ENCODE measurements around the gene SLC12A8. TPM values are rescaled to one million over a fixed set of nuclear protein-coding genes. Genes with fewer than 3 reads are reported as not detected.

The SLC12A8 gene
- total and polyA plus RNA-seq, 8 donors, result 1.5 to 31.7 (median 12.3) TPM

GRCh38 chr3:125035217-125035616, 177.3 kb downstream of the SLC12A8 start:
- DNase-seq, result no peak
- Histone ChIP-seq H3K4me3 (no peak overlapping the region), H3K27ac (no peak overlapping the region), H3K4me1 (peaks cover 8 to 45% (median 18%) of the 10 kb centered on the region in 4 donors), H3K9me3 (peaks cover 0 to 9% (median 0%) of the 10 kb centered on the region in 4 donors), H3K36me3 (no peaks in the 10 kb centered on the region), H3K27me3 (no peaks in the 10 kb centered on the region)
- 82 to 95% (median 88%) methylated on average over 5 of the region's 5 CpGs for WGBS, 5 donors
- TF ChIP-seq POLR2A (IDR thresholded peaks at IDR 0.05) (no peak), EP300 (IDR thresholded peaks at IDR 0.05) (no peak), CTCF (IDR thresholded peaks at IDR 0.05) (no peak), POLR2AphosphoS5 (IDR thresholded peaks at IDR 0.05) (no peak)
- intact Hi-C loops (cut with DNase I; ENCODE audit: low total_unique reads), result no loop called here

DNA sequence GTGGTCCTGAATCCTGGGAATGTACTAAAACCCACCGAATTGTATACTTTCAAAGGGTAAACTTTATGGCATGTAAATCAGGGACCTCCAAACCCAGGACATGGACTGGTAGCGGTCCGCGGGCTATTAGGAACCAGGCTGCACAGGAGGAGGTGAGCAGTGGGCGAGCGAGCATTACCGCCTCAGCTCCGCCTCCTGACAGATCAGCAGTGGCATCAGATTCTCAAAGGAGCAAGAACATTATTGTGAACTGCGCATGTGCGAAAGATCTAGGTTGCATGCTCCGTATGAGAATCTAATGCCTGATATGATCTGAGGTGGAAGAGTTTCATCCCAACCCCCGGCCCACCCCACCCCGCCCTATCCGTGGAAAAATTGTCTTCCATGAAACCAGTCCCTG, 178.9 kb downstream of the SLC12A8 start:
- 91 to 97% (median 96%) methylated on average over 14 of the region's 14 CpGs for WGBS, 5 donors

DNA sequence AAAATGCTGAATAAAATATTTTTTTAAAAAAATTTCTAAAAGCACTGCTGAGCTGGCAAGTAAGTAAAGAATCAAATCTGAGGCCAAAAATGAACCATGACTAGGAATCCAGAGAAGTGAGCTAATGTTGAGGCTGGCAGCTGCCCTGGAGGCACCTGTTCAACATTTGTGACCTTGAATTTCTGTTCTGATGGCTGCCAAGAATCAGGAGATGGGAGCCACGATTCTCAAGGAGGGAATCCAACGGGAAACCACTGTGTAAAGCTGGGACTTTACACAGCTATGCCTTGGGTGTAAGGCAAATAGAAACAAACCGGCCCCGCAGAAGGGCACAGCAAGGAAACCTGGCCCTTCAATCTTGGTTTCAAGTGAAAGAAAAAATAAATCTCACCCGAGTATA, 179.4 kb downstream of the SLC12A8 start:
- Histone ChIP-seq H3K9me3 (peaks cover 0 to 9% (median 0%) of the 10 kb centered on the region in 4 donors), H3K27me3 (no peaks in the 10 kb centered on the region), H3K36me3 (peaks cover 8 to 11% (median 11%) of the 10 kb centered on the region in 4 donors), H3K4me3 (no peak overlapping the region), H3K27ac (peak overlapping the region in 1 of 5 donors; percentile 32), H3K4me1 (peaks cover 0 to 29% (median 9%) of the 10 kb centered on the region in 4 donors)
- TF ChIP-seq POLR2AphosphoS5 (IDR thresholded peaks at IDR 0.05), result no peak
- TF ChIP-seq POLR2A (IDR thresholded peaks at IDR 0.05), result no peak
- TF ChIP-seq CTCF (IDR thresholded peaks at IDR 0.05), result no peak
- no peak for TF ChIP-seq EP300 (IDR thresholded peaks at IDR 0.05)
- 34 to 72% (median 44%) methylated on average over 5 of the region's 5 CpGs for WGBS, 5 donors
- DNase-seq, result no peak
- intact Hi-C loops (cut with DNase I; ENCODE audit: low total_unique reads), result no loop called here

More for the DNA sequence above, 178.9 kb downstream of the SLC12A8 start:
- Histone ChIP-seq H3K4me1 (peaks cover under 1 to 32% (median 11%) of the 10 kb centered on the region in 4 donors), H3K27ac (peak overlapping the region in 1 of 5 donors; percentile 32), H3K27me3 (no peaks in the 10 kb centered on the region), H3K9me3 (peaks cover 0 to 9% (median 0%) of the 10 kb centered on the region in 4 donors), H3K36me3 (peaks cover 4 to 7% (median 6%) of the 10 kb centered on the region in 4 donors), H3K4me3 (no peak overlapping the region)
- intact Hi-C loops (cut with DNase I; ENCODE audit: low total_unique reads), result no loop called here
- TF ChIP-seq EP300 (IDR thresholded peaks at IDR 0.05), result no peak
- TF ChIP-seq CTCF (IDR thresholded peaks at IDR 0.05), result no peak
- TF ChIP-seq POLR2AphosphoS5 (IDR thresholded peaks at IDR 0.05), result no peak
- TF ChIP-seq POLR2A (IDR thresholded peaks at IDR 0.05), result no peak
- no peak for DNase-seq

GRCh38 chr3:125032683-125033082, 179.9 kb downstream of the SLC12A8 start:
- H3K27me3 ChIP-seq, result no peaks in the 10 kb centered on the region
- peaks cover 8 to 16% (median 15%) of the 10 kb centered on the region in 4 donors for H3K36me3 ChIP-seq
- TF ChIP-seq EP300 (IDR thresholded peaks at IDR 0.05) (no peak), CTCF (IDR thresholded peaks at IDR 0.05) (no peak), POLR2AphosphoS5 (IDR thresholded peaks at IDR 0.05) (no peak), POLR2A (IDR thresholded peaks at IDR 0.05) (no peak)
- 81 to 93% (median 89%) methylated on average over 3 of the region's 3 CpGs for WGBS, 5 donors
- DNase-seq, result no peak
- H3K4me1 ChIP-seq, result peaks cover 0 to 25% (median 7%) of the 10 kb centered on the region in 4 donors
- no peak overlapping the region for H3K4me3 ChIP-seq
- H3K9me3 ChIP-seq, result peaks cover 0 to 9% (median 0%) of the 10 kb centered on the region in 4 donors
- peak overlapping the region in 2 of 5 donors; percentile 19 to 32 for H3K27ac ChIP-seq
- intact Hi-C loops (cut with DNase I; ENCODE audit: low total_unique reads), result no loop called here

Small RNA genes within 50 kb of the gene (small RNA-seq; reads per million reads assigned to genes)
- gene MIR5092 (0 reads per million in 4 donors), gene RNA5SP137 (0 reads per million in 4 donors), gene RNU6-230P (0 reads per million in 4 donors)

Other genes starting within 250 kb of the SLC12A8 start
- gene HEG1, start 156.8 kb downstream of the SLC12A8 start, total RNA-seq, result 10 to 100 TPM; 11.3 to 56.9 (median 32.7) TPM
- gene HEG1, start 156.8 kb downstream of the SLC12A8 start, polyA plus RNA-seq, result 1 to 10 TPM; 2.3 to 2.7 (median 2.4) TPM
- 100 to 1,000 TPM in 1 of 5 donors, 10 to 100 TPM in 3, 1 to 10 TPM in 1; 8.8 to 109 (median 12.9) TPM for gene ZNF148, start 162.6 kb upstream of the SLC12A8 start, total RNA-seq
- gene ZNF148, start 162.6 kb upstream of the SLC12A8 start, polyA plus RNA-seq, result 1 to 10 TPM; 3.1 to 4.6 (median 4.1) TPM

All from stomach (tissue), 9 donors.